Stimulated activated CD4-positive, alpha-beta T cell treated with anti-CD3 and anti-CD28 coated beads, Interleukin-15, amount 100 ng/mL, for 1 hour (primary cell): Measurements from ENCODE around the gene CHGA.

Source experiments
- DNase-seq, 2 donors: peaks; one replicate each; pipeline ENCODE4 v3.0.0-alpha.2; 2020; ENCODE audit warnings: low read depth in 1 of 2, low spot score in 1 of 2

Gene CHGA

GRCh38 chr14:92959761-92960680 is 37.1 kb downstream of the CHGA start:
- DNase-seq: no peak

- DNase-seq: no peak
These were observed 38.0 kb downstream of the CHGA start for GRCh38 chr14:92960706-92961566.

GRCh38 chr14:92961567-92961855 is 38.6 kb downstream of the CHGA start:
- DNase-seq: no peak

GRCh38 chr14:92962031-92962830 is 39.3 kb downstream of the CHGA start:
- no peak for DNase-seq

GRCh38 chr14:92962831-92963095 is 39.8 kb downstream of the CHGA start:
- no peak for DNase-seq

GRCh38 chr14:92963301-92964123 is 40.6 kb downstream of the CHGA start:
- DNase-seq: no peak

GRCh38 chr14:92964124-92965109 is 41.5 kb downstream of the CHGA start:
- no peak for DNase-seq

- no peak for DNase-seq
These were observed 42.3 kb downstream of the CHGA start for GRCh38 chr14:92965281-92965680.

- DNase-seq: no peak
These were observed 44.5 kb downstream of the CHGA start for GRCh38 chr14:92967346-92967926.

- DNase-seq: no peak
These were observed 45.5 kb downstream of the CHGA start for GRCh38 chr14:92968291-92969020.

- no peak for DNase-seq
These were observed 46.5 kb downstream of the CHGA start for GRCh38 chr14:92969430-92969829.

- no peak for DNase-seq
These were observed 46.9 kb downstream of the CHGA start for GRCh38 chr14:92969871-92970270.

GRCh38 chr14:92970271-92970670 is 47.3 kb downstream of the CHGA start:
- DNase-seq: no peak

GRCh38 chr14:92971601-92972180 is 48.7 kb downstream of the CHGA start:
- DNase-seq: no peak

GRCh38 chr14:92973261-92973797 is 50.4 kb downstream of the CHGA start:
- DNase-seq: no peak

- no peak for DNase-seq
These were observed 50.9 kb downstream of the CHGA start for GRCh38 chr14:92973798-92974372.

GRCh38 chr14:92974541-92975345 is 51.8 kb downstream of the CHGA start:
- DNase-seq: no peak
